Duodenal mucosa (tissue), 2 donors: Measurements from ENCODE around the gene TYW3.

Experiments used
- H3K27ac ChIP-seq: one replicate; pipeline ENCODE4 v1.7.0; 2013; ENCODE audit warnings: low read depth, low read length
- H3K27me3 ChIP-seq, 2 donors: one replicate each; pipeline ENCODE4 v1.7.0; 2013; ENCODE audit warnings: low read length in 2 of 2, control low read depth in 1 of 2; ENCODE audit not compliant: insufficient read depth in 2 of 2, control insufficient read depth in 1 of 2
- H3K36me3 ChIP-seq, 2 donors: one replicate each; pipeline ENCODE4 v1.7.0; 2013; ENCODE audit warnings: low read length in 2 of 2, control low read depth in 1 of 2; ENCODE audit not compliant: insufficient read depth in 2 of 2, control insufficient read depth in 1 of 2
- H3K4me1 ChIP-seq, 2 donors: one replicate each; pipeline ENCODE4 v1.7.0; 2013; ENCODE audit warnings: low read length in 2 of 2, control low read depth in 1 of 2; ENCODE audit not compliant: insufficient read depth in 2 of 2, control insufficient read depth in 1 of 2
- H3K4me3 ChIP-seq, 2 donors: one replicate each; pipeline ENCODE4 v1.7.0; 2013; ENCODE audit warnings: low read length in 2 of 2, low read depth in 1 of 2
- H3K9ac ChIP-seq, 2 donors: one replicate each; pipeline ENCODE4 v1.7.0; 2013; ENCODE audit warnings: low read length in 2 of 2, low read depth in 1 of 2
- H3K9me3 ChIP-seq, 2 donors: one replicate each; pipeline ENCODE4 v1.7.0; 2013; ENCODE audit warnings: low read length in 2 of 2, control low read depth in 1 of 2; ENCODE audit not compliant: control insufficient read depth in 1 of 2

The TYW3 gene

DNA sequence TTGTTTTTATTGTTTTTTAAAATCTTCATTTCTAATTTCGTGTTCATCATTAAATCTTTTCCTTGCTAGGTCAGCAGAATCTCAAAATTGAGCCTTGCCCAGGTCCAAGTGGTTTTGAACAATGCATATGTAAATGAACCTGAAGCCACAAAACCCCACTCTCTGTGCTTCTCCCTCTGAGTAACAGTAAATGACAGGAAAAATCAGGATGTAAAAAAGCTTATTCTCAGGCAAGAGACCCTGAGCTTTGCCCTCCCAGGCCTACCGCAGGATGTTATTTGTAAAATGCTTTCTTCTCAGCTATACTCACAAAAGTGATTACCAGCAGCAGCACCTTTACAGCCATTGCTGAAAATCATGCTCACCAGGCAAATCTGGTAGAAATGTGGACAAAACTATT, 47.6 kb downstream of the TYW3 start:
- H3K4me1 ChIP-seq: no peaks in the 10 kb centered on the region
- H3K36me3 ChIP-seq: no peaks in the 10 kb centered on the region
- peaks cover 0 to 3% of the 10 kb centered on the region in 2 donors for H3K27me3 ChIP-seq
- H3K4me3 ChIP-seq: no peak overlapping the region
- H3K9me3 ChIP-seq: no peaks in the 10 kb centered on the region
- H3K9ac ChIP-seq: no peak overlapping the region
- no peak overlapping the region for H3K27ac ChIP-seq

DNA sequence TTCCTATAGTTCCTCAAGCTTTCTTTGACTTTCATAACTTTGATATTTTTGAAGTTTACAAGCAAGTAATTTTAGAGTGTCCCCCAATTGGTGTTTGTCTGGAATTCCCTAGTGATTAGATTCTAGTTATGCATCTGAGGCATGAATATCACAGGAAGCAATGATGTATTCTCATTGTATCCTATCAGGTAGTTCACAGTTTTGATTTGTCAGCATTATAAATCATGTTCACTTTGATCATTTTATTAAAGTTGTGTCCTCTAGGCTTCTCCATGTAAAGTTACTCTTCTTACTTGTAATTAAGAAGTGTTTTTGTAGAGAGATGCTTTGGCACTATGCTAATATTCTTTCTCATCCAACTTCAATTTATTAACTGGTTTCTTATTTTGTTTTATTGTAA, 53.0 kb downstream of the TYW3 start:
- H3K9me3 ChIP-seq: no peaks in the 10 kb centered on the region

DNA sequence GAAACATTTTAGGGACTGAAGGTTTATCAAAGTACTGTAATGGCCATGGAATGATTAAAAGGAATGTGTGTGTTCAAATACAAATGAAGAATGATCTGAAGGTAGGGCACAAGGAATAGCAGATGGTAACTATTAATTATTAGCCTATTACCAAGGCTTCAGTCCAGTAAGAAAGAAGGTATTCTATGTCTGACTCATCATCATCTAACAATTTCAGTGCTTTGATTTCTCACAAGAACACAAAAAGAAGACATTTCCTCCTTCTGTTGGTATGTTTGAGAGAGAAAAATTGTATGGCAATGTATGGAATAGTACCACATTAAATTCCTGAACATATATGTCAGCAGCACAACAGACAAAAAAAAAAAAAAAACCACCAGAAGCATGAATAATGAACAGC, 57.5 kb downstream of the TYW3 start:
- Histone ChIP-seq H3K36me3 (no peaks in the 10 kb centered on the region), H3K27me3 (no peaks in the 10 kb centered on the region), H3K27ac (no peak overlapping the region), H3K9me3 (no peaks in the 10 kb centered on the region), H3K4me3 (no peak overlapping the region), H3K9ac (no peak overlapping the region), H3K4me1 (no peaks in the 10 kb centered on the region)

More for the DNA sequence above, 53.0 kb downstream of the TYW3 start:
- Histone ChIP-seq H3K27ac (no peak overlapping the region), H3K4me1 (no peaks in the 10 kb centered on the region), H3K27me3 (peaks cover 0 to 3% of the 10 kb centered on the region in 2 donors), H3K9ac (no peak overlapping the region), H3K4me3 (no peak overlapping the region), H3K36me3 (no peaks in the 10 kb centered on the region)

DNA sequence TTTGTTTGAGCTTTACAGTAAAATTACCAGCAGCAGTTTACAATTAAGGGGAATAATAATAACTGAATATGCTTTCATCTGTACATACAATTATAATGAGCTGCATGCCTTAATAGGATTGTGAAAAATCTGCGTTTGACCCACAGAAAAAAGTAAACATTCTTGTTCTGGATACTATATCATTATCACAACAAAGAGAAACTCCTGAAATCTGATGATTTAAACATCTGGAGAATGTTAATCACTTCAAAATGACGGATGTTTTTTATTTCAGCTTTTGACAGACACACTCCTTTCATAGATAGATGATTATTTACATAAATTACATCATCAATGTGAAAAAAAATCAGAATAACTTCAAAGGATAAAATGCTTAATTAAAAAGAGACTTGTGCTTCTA, 58.5 kb downstream of the TYW3 start:
- no peaks in the 10 kb centered on the region for H3K36me3 ChIP-seq
- H3K4me3 ChIP-seq: no peak overlapping the region
- H3K27ac ChIP-seq: no peak overlapping the region
- H3K27me3 ChIP-seq: no peaks in the 10 kb centered on the region
- no peaks in the 10 kb centered on the region for H3K9me3 ChIP-seq
- no peaks in the 10 kb centered on the region for H3K4me1 ChIP-seq
- no peak overlapping the region for H3K9ac ChIP-seq

DNA sequence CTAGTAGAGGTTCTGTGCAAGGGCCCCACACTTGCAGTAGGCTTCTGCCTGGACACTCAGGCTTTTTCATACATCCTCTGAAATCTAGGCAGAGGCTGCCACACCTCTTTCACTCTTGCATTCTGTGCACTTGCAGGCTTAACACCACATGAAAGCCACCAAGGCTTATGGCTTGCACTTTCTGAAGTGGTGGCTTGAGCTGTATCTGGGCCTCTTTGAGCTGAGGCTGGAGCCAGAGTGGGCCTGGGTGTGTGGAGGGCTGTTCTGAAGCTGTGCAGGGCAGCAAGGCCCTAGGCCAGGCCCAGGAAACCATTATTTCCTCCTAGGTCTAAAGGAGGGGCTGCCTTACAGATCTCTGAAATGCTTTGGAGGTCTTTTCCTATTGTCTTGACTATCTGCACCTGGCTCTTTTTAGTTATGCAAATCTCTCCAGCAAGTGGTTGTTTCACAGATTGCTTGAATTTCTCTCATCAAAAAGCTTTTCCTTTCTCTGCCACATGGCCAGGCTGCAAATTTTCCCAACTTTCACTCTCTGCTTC, 66.2 kb downstream of the TYW3 start:
- Histone ChIP-seq H3K9me3 (no peaks in the 10 kb centered on the region), H3K27me3 (no peaks in the 10 kb centered on the region), H3K36me3 (no peaks in the 10 kb centered on the region), H3K4me1 (no peaks in the 10 kb centered on the region), H3K9ac (no peak overlapping the region), H3K27ac (no peak overlapping the region), H3K4me3 (no peak overlapping the region)

DNA sequence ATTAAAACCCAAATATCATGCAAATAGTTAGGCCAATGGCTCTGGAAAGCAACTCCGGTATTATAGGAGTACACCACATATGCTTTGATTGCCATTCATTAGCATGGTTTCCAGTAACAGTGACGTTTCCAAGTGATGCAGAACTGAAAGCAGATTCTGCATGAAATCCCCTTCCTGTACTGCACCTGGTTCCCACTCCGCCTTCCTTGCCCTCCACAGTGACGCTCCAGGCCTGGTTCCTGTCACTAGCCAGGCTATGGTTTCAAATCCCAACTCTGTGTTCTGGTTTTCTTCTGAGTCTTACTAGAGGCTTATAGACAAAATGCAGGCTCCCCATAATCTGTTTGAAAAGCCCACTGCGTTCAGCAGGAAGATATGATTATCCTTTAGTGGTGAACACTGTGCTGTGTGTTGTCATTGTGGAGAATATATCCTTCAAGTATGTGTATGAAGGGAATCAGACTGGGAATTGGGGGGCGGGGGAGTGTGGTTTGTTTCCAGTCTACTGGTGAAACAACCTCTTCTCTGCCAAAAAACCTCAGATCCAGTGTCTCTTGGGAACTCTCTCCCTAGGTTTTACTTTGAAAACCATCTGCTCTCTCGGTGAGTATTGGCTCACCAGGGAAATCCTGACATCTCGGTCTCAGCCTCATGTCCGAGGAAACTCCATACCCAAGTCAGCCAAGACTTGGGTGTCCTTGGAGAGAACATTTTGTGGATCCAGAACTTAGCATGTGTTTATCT, 78.7 kb downstream of the TYW3 start:
- Histone ChIP-seq H3K4me1 (no peaks in the 10 kb centered on the region), H3K9me3 (no peaks in the 10 kb centered on the region), H3K9ac (no peak overlapping the region), H3K27me3 (no peaks in the 10 kb centered on the region), H3K27ac (no peak overlapping the region), H3K36me3 (no peaks in the 10 kb centered on the region), H3K4me3 (no peak overlapping the region)

DNA sequence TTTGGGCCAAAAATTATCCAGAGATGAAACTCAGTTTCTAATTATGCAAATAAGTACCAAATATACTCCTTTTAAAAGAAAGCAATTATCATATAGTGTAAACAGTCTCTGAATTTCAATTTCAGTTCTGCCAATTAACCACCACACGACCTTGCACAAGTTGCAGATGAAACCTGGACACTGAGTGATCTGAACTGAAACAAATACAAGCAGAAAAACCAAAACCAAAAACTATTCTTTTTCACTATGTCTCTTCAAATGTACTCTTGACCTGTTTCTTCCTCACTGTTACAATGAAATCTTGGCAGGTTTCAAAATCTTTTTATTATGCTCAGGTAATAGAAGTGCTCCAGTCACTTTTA, 79.2 kb downstream of the TYW3 start:
- Histone ChIP-seq H3K9me3 (no peaks in the 10 kb centered on the region), H3K27ac (no peak overlapping the region), H3K4me3 (no peak overlapping the region), H3K4me1 (no peaks in the 10 kb centered on the region), H3K27me3 (no peaks in the 10 kb centered on the region), H3K9ac (no peak overlapping the region), H3K36me3 (no peaks in the 10 kb centered on the region)
